HepG2 (cell line): Measurements from ENCODE around the gene CNOT8. TPM values are rescaled to one million over a fixed set of nuclear protein-coding genes. Genes with fewer than 3 reads are reported as not detected.
A peak's percentile ranks its signal among the peaks of the same experiment; 100 is the strongest.

ENCODE experiments used
- BCL6 ChIP-seq: IDR thresholded peaks from 2 replicates; pipeline ENCODE4 v1.6.1; 2016; ENCODE audit warnings: missing genetic modification reagents, missing compliant biosample characterization
- FIP1L1 ChIP-seq: fragments of 200-400 bp; formaldehyde crosslinking; IDR thresholded peaks from 2 replicates; pipeline ENCODE4 v1.6.1; 2018; ENCODE audit warnings: low read depth, mild to moderate bottlenecking, low read length, moderate library complexity, borderline replicate concordance; ENCODE audit not compliant: insufficient read depth
- FOXA1 ChIP-seq, 2 experiments: fragments of 450-650 bp in 1 of 2; sonication (generic) in 1 of 2; formaldehyde crosslinking in 1 of 2; IDR thresholded peaks; 2 replicates each; pipeline versions ENCODE4 v1.4.0 to v1.6.1; 2016 to 2020; ENCODE audit warnings: missing genetic modification reagents in 1 of 2
- GATAD2A ChIP-seq: IDR thresholded peaks from 2 replicates; pipeline ENCODE4 v1.6.1; 2016
- HNF4G ChIP-seq, 2 experiments: sonication (generic) in 1 of 2; formaldehyde crosslinking in 1 of 2; IDR thresholded peaks; 2 replicates each; pipeline versions ENCODE4 v1.4.0 to v1.6.1; 2011 to 2020; ENCODE audit warnings: borderline replicate concordance in 2 of 2, low read depth in 2 of 2, mild to moderate bottlenecking in 2 of 2, low read length in 1 of 2, missing genetic modification reagents in 1 of 2, moderate library complexity in 1 of 2
- MAFK ChIP-seq, 2 experiments: IDR thresholded peaks in 1 of 2; conservative IDR thresholded peaks in 1 of 2; 2 replicates each; pipeline ENCODE4 v1.6.1; 2011; ENCODE audit warnings: improper control_type of control experiment in 2 of 2, low read length in 2 of 2
- MBNL3 ChIP-seq: fragments of 250-450 bp; sonication (Bioruptor Pico); conservative IDR thresholded peaks from 2 replicates; pipeline ENCODE4 v1.8.0; 2022; ENCODE audit warnings: mild to moderate bottlenecking, inconsistent platforms
- MED1 ChIP-seq: sonication (generic); formaldehyde crosslinking; IDR thresholded peaks from 2 replicates; pipeline ENCODE4 v1.4.0; 2020; ENCODE audit warnings: missing genetic modification reagents
- MEIS2 ChIP-seq: sonication (generic); formaldehyde crosslinking; IDR thresholded peaks from 2 replicates; pipeline ENCODE4 v1.9.0; 2021; ENCODE audit warnings: mild to moderate bottlenecking, missing genetic modification reagents
- PPARG ChIP-seq: conservative IDR thresholded peaks from 2 replicates; pipeline ENCODE4 v1.6.1; 2016; ENCODE audit warnings: missing biosample characterization, missing genetic modification reagents
- SALL1 ChIP-seq: sonication (generic); formaldehyde crosslinking; IDR thresholded peaks from 2 replicates; pipeline ENCODE4 v1.8.0; 2022; ENCODE audit warnings: mild to moderate bottlenecking, missing genetic modification reagents
- SMAD9 ChIP-seq: sonication (generic); formaldehyde crosslinking; IDR thresholded peaks from 2 replicates; pipeline ENCODE4 v1.5.1; 2020; ENCODE audit warnings: mild to moderate bottlenecking, missing genetic modification reagents
- SOX5 ChIP-seq: IDR thresholded peaks from 2 replicates; pipeline ENCODE4 v1.6.1; 2016; ENCODE audit warnings: borderline replicate concordance
- SOX6 ChIP-seq, 2 experiments: fragments of 450-650 bp in 1 of 2; sonication (generic) in 1 of 2; formaldehyde crosslinking in 1 of 2; IDR thresholded peaks; 2 replicates each; pipeline versions ENCODE4 v1.4.0 to v1.6.1; 2017 to 2020; ENCODE audit warnings: antibody characterized with exemption in 1 of 2, mild to moderate bottlenecking in 1 of 2, missing genetic modification reagents in 1 of 2
- SP4 ChIP-seq: sonication (generic); formaldehyde crosslinking; IDR thresholded peaks from 2 replicates; pipeline ENCODE4 v1.8.1; 2023; ENCODE audit warnings: mild to moderate bottlenecking, missing genetic modification reagents
- TEAD3 ChIP-seq: optimal IDR thresholded peaks from 2 replicates; pipeline ENCODE3; 2016; ENCODE audit warnings: borderline replicate concordance
- ZFP36 ChIP-seq: fragments of 150-350 bp; IDR thresholded peaks from 2 replicates; pipeline ENCODE4 v1.6.1; 2018; ENCODE audit warnings: borderline replicate concordance, low read length, low read depth; ENCODE audit not compliant: partially characterized antibody
- ZNF180 ChIP-seq: sonication (generic); formaldehyde crosslinking; IDR thresholded peaks from 2 replicates; pipeline ENCODE4 v1.4.0; 2020; ENCODE audit warnings: low read depth, missing genetic modification reagents, borderline replicate concordance
- ZNF251 ChIP-seq: sonication (generic); formaldehyde crosslinking; IDR thresholded peaks from 2 replicates; pipeline ENCODE4 v1.9.0; 2021; ENCODE audit warnings: mild to moderate bottlenecking, missing genetic modification reagents
- ZNF383 ChIP-seq: sonication (generic); formaldehyde crosslinking; IDR thresholded peaks from 2 replicates; pipeline ENCODE4 v1.4.0; 2020; ENCODE audit warnings: missing genetic modification reagents, mild to moderate bottlenecking, borderline replicate concordance
- polyA plus RNA-seq, 8 experiments: library from polyadenylated mRNA; depleted of rRNA in 3 of 8; stranded (reverse) in 7 of 8; unstranded in 1 of 8; fragments of >200 nt; fragmentation: Illumina TruSeq in 4 of 8; extraction: Trizol in 4 of 8; gene quantifications; 2 replicates each; pipeline versions ENCODE4 v1.2.1 to v1.2.3, GENCODE V29; 2011 to 2016; ENCODE audit warnings: low read depth in 4 of 8, missing spikeins in 1 of 8, mixed read lengths in 1 of 8; ENCODE audit not compliant: insufficient read depth in 1 of 8
- total RNA-seq, 5 experiments: library from RNA; depleted of rRNA; stranded (reverse); fragments of >200 nt; fragmentation: Illumina TruSeq; extraction: Trizol; gene quantifications; 2 replicates each; pipeline ENCODE4 v1.2.3, GENCODE V29; 2016; ENCODE audit warnings: low read depth in 1 of 5
- TF ChIP-seq, protein P1 (sequence below): IDR thresholded peaks from 2 replicates; pipeline ENCODE4 v1.6.1; 2016
- TF ChIP-seq, protein P2 (sequence below): sonication (generic); formaldehyde crosslinking; IDR thresholded peaks from 2 replicates; pipeline ENCODE4 v1.4.0; 2020; ENCODE audit warnings: missing genetic modification reagents, borderline replicate concordance
- TF ChIP-seq, protein P3 (sequence below), 2 experiments: fragments of 450-650 bp in 1 of 2; sonication (generic) in 1 of 2; formaldehyde crosslinking; IDR thresholded peaks; 2 replicates each; pipeline versions ENCODE4 v1.5.0 to v1.8.0; 2020 to 2022; ENCODE audit warnings: mild to moderate bottlenecking in 1 of 2, missing genetic modification reagents in 1 of 2
- TF ChIP-seq, protein P4 (sequence below): sonication (generic); formaldehyde crosslinking; IDR thresholded peaks from 2 replicates; pipeline ENCODE4 v1.5.0; 2020; ENCODE audit warnings: mild to moderate bottlenecking, low read depth, missing genetic modification reagents, borderline replicate concordance

Gene CNOT8
- total and polyA plus RNA-seq, 2 of the 13 experiments (the other 11 are each of a cell fraction or from before 2014, with no cell fraction given): 37.1 to 74.9 TPM

DNA sequence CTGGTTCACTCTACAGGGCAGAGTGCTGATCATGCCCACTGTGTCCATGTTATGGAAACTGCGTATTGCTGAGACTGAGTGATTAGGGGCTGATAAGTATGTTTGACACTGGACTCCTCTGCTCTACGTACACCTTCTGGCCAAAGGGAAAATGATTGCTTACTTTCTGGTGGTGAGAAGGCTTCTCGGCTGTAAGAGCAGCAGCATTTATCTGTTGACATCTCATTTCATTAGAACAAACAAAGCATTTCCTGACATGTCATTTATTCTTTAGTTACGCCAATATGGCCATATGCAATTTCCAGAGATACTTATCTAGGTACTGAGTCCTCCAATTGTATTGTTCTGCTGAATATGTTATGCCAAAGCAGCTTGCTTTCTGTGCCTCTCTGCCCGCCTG lies 13.6 kb upstream of the CNOT8 start (continued):
- peak; percentile 73; the same call in 1 of the 2 replicates for TF ChIP-seq SALL1
- TF ChIP-seq BCL6 (CRISPR knock-in tag): peak; percentile 62
- TF ChIP-seq HNF4G (IDR thresholded peaks at IDR 0.05; ENCODE audit: borderline replicate concordance, low read depth, low read length): no peak
- no peak for TF ChIP-seq HNF4G (CRISPR knock-in tag; IDR thresholded peaks at IDR 0.05; ENCODE audit: borderline replicate concordance, low read depth)
- peak; percentile 49; the same call in 1 of the 2 replicates for TF ChIP-seq PPARG (CRISPR knock-in tag)
- peak; percentile 51 for TF ChIP-seq TEAD3
- no peak for TF ChIP-seq FIP1L1
- no peak for TF ChIP-seq ZFP36
- TF ChIP-seq FOXA1 (IDR thresholded peaks at IDR 0.05): no peak
- peak; percentile 45; the same call in 1 of the 2 replicates for TF ChIP-seq FOXA1 (CRISPR knock-in tag; IDR thresholded peaks at IDR 0.05)
- TF ChIP-seq, protein P1, sequence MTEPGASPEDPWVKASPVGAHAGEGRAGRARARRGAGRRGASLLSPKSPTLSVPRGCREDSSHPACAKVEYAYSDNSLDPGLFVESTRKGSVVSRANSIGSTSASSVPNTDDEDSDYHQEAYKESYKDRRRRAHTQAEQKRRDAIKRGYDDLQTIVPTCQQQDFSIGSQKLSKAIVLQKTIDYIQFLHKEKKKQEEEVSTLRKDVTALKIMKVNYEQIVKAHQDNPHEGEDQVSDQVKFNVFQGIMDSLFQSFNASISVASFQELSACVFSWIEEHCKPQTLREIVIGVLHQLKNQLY: 0 out of 2 replicates have a peak, but pooled peaks have one; percentile 31
- TF ChIP-seq ZNF251 (CRISPR knock-in tag): no peak
- TF ChIP-seq ZNF383 (CRISPR knock-in tag): no peak
- TF ChIP-seq MBNL3 (CRISPR knock-in tag): no peak
- TF ChIP-seq, protein P2, sequence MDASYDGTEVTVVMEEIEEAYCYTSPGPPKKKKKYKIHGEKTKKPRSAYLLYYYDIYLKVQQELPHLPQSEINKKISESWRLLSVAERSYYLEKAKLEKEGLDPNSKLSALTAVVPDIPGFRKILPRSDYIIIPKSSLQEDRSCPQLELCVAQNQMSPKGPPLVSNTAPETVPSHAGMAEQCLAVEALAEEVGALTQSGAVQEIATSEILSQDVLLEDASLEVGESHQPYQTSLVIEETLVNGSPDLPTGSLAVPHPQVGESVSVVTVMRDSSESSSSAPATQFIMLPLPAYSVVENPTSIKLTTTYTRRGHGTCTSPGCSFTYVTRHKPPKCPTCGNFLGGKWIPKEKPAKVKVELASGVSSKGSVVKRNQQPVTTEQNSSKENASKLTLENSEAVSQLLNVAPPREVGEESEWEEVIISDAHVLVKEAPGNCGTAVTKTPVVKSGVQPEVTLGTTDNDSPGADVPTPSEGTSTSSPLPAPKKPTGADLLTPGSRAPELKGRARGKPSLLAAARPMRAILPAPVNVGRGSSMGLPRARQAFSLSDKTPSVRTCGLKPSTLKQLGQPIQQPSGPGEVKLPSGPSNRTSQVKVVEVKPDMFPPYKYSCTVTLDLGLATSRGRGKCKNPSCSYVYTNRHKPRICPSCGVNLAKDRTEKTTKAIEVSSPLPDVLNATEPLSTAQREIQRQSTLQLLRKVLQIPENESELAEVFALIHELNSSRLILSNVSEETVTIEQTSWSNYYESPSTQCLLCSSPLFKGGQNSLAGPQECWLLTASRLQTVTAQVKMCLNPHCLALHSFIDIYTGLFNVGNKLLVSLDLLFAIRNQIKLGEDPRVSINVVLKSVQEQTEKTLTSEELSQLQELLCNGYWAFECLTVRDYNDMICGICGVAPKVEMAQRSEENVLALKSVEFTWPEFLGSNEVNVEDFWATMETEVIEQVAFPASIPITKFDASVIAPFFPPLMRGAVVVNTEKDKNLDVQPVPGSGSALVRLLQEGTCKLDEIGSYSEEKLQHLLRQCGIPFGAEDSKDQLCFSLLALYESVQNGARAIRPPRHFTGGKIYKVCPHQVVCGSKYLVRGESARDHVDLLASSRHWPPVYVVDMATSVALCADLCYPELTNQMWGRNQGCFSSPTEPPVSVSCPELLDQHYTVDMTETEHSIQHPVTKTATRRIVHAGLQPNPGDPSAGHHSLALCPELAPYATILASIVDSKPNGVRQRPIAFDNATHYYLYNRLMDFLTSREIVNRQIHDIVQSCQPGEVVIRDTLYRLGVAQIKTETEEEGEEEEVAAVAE: peak; percentile 31; the same call in 1 of the 2 replicates
- 0 out of 4 replicates have a peak, but pooled peaks of 1 of the 2 experiments have one; percentile 2 for TF ChIP-seq MAFK (conservative IDR thresholded peaks at IDR 0.05 in 1 of 2, IDR thresholded peaks at IDR 0.05 in 1 of 2; ENCODE audit: low read length in 2 of 2)
- TF ChIP-seq MED1 (CRISPR knock-in tag): peak; percentile 70; the same call in 1 of the 2 replicates
- TF ChIP-seq SP4 (CRISPR knock-in tag): 0 out of 2 replicates have a peak, but pooled peaks have one; percentile 38
- TF ChIP-seq ZNF180 (CRISPR knock-in tag): no peak
- TF ChIP-seq, protein P3, sequence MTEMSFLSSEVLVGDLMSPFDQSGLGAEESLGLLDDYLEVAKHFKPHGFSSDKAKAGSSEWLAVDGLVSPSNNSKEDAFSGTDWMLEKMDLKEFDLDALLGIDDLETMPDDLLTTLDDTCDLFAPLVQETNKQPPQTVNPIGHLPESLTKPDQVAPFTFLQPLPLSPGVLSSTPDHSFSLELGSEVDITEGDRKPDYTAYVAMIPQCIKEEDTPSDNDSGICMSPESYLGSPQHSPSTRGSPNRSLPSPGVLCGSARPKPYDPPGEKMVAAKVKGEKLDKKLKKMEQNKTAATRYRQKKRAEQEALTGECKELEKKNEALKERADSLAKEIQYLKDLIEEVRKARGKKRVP (CRISPR knock-in tag; IDR thresholded peaks at IDR 0.05): 0 out of 4 replicates have a peak, but pooled peaks of 1 of the 2 experiments have one; percentile 12
- TF ChIP-seq GATAD2A (CRISPR knock-in tag): peak; percentile 76
- TF ChIP-seq SOX6 (IDR thresholded peaks at IDR 0.05): no peak
- TF ChIP-seq SOX6 (CRISPR knock-in tag; IDR thresholded peaks at IDR 0.05): peak; percentile 82
- peak; percentile 88 for TF ChIP-seq SOX5 (CRISPR knock-in tag)
- TF ChIP-seq, protein P4, sequence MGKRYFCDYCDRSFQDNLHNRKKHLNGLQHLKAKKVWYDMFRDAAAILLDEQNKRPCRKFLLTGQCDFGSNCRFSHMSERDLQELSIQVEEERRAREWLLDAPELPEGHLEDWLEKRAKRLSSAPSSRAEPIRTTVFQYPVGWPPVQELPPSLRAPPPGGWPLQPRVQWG (CRISPR knock-in tag): no peak
- 0 out of 2 replicates have a peak, but pooled peaks have one; percentile 23 for TF ChIP-seq MEIS2 (CRISPR knock-in tag)
- TF ChIP-seq SMAD9 (CRISPR knock-in tag): no peak
